ENCODE measurements around the gene CDC42EP5.

Gene CDC42EP5

GRCh38 chr19:54461613-54462012 lies 11.5 kb downstream of the CDC42EP5 start:
- no peak for DNase-seq

GRCh38 chr19:54461210-54461609 lies 11.9 kb downstream of the CDC42EP5 start:
- DNase-seq: no peak

- no peak for DNase-seq
Measured at GRCh38 chr19:54460230-54461005, 12.7 kb downstream of the CDC42EP5 start.

GRCh38 chr19:54459282-54460229 lies 13.5 kb downstream of the CDC42EP5 start:
- no peak for DNase-seq

- DNase-seq: no peak
Measured at GRCh38 chr19:54458648-54459281, 14.3 kb downstream of the CDC42EP5 start.

- DNase-seq: no peak
Measured at GRCh38 chr19:54457773-54458647, 15.1 kb downstream of the CDC42EP5 start.

- no peak for DNase-seq
Measured at GRCh38 chr19:54456423-54457373, 16.4 kb downstream of the CDC42EP5 start.

- no peak for DNase-seq
Measured at GRCh38 chr19:54455786-54456422, 17.2 kb downstream of the CDC42EP5 start.

- DNase-seq: no peak
Measured at GRCh38 chr19:54454781-54455675, 18.1 kb downstream of the CDC42EP5 start.

- DNase-seq: no peak
Measured at GRCh38 chr19:54453921-54454780, 18.9 kb downstream of the CDC42EP5 start.

- no peak for DNase-seq
Measured at GRCh38 chr19:54452626-54453025, 20.5 kb downstream of the CDC42EP5 start.

GRCh38 chr19:54451997-54452396 lies 21.1 kb downstream of the CDC42EP5 start:
- no peak for DNase-seq

- DNase-seq: no peak
Measured at GRCh38 chr19:54451331-54451871, 21.7 kb downstream of the CDC42EP5 start.

GRCh38 chr19:54449701-54450069 lies 23.4 kb downstream of the CDC42EP5 start:
- DNase-seq: no peak

GRCh38 chr19:54448774-54449700 lies 24.1 kb downstream of the CDC42EP5 start, which contains the start of gene LENG8:
Gene LENG8 (plus strand): TSS chr19:54449199. CDS start chr19:54451345, 2,146 bp downstream.
- peak; percentile 93 for DNase-seq

- DNase-seq: no peak
Measured at GRCh38 chr19:54448040-54448773, 24.9 kb downstream of the CDC42EP5 start.
